Ishikawa (cell line): Measurements from ENCODE around the gene RPTOR.

Experiments used
- EP300 ChIP-seq: IDR thresholded peaks from 2 replicates; pipeline ENCODE4 v1.6.1; 2012; ENCODE audit warnings: borderline replicate concordance
- NFIC ChIP-seq: IDR thresholded peaks from 2 replicates; pipeline ENCODE4 v1.6.1; 2012
- RAD21 ChIP-seq: IDR thresholded peaks from 2 replicates; pipeline ENCODE4 v1.6.1; 2012; ENCODE audit warnings: low read depth
- YY1 ChIP-seq: IDR thresholded peaks from 2 replicates; pipeline ENCODE4 v1.6.1; 2012; ENCODE audit warnings: low read depth
- ZBTB7A ChIP-seq: IDR thresholded peaks from 2 replicates; pipeline ENCODE4 v1.6.1; 2012; ENCODE audit warnings: low read depth

DNA sequence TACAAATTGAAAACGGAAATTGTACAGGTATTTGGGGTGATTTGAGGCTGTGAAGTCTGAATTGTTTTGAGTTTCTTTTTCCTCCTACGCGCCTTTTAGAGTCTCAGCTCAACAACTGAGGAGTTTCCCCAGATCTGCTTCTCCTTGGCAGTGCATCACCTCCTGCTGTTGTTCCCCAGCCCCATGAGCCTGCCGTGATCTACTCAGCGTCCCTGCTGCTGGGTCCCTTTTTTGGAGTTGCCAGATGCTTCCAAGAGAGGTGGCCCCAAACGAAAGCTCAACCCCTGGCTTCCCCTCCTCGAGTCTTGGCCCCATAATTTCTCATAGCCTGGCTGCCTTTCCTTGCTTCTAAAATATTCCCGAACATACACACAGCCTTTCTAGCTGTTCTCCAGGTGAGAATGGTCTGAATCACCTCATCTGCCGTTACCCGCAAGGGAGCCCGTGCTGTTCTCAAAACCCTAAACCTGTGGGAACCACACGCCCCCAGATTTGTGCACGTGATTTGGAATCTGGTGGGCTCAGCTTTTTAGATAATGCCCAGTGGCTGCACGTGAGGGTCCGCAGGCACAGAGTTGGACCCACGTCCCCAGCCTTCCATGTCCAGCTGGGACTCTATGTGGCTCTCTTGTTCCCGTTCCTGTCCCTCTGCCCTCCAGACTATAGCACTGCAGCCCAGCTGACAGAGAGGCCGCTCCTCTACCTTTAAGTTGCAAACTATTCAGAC lies 267.9 kb downstream of the RPTOR start:
- TF ChIP-seq EP300 (no peak), ZBTB7A (no peak), YY1 (no peak), RAD21 (no peak), NFIC (no peak)
